Retina (tissue), 1 donor: Measurements from ENCODE around the gene RBBP8NL.

Source experiments
- DNase-seq: peaks from one replicate; pipeline ENCODE4 v3.0.0-alpha.2; 2016

The RBBP8NL gene

GRCh38 chr20:62419759-62420158 is 7.6 kb downstream of the RBBP8NL start:
- no peak for DNase-seq

DNA sequence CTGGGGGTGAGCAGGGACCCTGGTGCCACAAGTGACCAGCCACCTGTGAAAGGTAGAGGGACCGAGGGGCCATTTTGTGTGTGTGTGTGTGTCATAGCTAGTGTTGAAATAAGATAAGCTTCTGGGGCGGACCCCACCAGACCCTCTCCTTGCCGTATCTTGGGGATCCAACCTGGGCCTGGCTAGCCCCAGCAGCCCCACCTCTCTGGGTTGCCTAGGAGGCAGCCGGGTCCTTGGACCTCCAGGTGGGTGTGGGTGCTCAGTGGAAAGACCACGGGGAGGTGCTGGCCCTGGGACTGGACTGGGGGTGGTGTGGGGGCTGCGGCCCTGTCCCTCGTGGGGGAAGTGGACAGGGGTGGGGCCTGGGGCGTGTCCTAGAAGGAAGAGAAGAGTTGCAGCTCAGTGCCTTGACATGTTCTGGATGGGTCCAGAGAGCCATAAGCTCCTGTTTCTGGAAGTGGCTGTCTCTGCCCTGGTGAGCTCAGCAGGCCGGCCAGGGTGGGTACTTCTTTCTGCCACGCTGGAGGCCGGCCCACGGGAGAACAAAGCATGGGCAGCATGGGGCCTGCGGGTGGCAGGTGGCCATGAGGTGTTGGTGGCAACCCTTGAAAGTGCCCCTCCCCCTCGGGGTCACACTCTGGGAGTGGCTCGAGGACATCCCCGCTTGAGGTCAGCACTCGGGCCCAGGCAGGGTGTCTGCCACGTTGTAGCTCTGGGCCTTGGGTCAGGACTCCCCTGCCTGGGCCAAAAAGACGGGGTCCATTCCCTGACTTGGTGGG is 8.4 kb downstream of the RBBP8NL start:
- no peak for DNase-seq

DNA sequence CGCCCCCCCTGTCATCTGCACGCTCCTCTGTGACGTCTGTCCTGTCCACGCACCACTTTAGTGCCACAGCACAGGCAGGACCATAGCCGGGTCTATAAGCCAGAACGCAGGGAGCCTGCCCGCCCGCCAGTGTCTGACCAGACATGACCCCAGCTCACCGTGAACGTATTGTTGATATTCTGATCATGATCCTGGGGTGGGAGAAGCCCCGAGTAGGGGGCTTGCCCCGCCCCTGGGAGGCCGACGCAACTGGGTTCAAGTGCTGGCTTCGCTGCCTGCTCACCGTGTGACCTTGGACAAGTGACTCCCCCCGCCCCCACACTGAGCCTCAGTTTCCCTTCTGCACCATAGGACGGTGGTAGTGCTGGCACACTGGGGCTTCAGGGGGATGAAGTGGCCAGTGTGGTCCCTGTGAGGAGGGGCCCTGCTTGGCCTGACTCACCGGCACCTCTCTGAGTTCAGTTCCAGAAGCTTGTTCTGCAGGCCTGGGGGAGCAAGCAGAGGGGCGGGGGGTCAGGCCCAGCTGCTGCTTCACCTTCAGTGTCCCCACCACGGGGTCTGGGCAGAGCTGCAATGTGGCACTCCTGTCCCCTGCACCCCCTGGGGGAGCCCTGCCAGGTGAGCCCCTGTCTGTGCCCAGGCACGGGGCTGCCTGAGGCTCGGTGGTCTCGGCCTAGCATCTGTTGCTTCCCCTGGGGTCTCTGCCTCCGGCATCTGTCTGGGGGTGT is 9.2 kb downstream of the RBBP8NL start:
- no peak for DNase-seq

GRCh38 chr20:62416651-62417637 is 10.4 kb downstream of the RBBP8NL start:
- DNase-seq, result no peak

GRCh38 chr20:62415354-62416111 is 11.8 kb downstream of the RBBP8NL start:
- DNase-seq, result no peak

DNA sequence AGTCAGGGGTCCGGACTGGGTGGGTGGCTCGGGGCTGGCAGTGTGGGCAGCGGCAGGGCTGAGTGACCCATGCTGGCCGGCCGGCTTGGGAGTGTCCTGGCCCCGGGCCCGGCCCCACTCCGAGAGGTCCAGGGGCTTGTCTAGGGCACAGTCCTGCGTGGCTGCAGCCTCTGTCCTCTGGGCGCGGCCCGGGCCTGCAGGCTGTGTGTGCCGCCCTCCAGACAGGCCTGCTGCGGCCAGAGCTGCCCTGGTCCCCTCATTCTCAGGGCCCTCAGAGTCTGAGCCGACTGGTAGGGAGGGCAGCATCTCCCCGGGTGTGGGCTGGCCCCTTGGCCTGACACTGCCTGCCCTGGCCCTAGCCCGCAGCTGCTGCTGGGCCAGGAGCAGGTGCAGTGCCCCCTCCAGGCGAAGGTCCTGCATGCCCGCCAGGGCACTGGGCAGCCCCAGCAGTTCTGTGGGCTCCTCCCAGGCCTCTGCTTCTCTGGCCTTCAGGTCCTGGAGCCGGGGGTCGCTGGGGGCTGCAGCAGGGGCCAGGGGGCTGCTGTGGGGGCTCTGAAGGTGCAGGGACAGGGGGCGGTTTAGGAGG is 13.3 kb downstream of the RBBP8NL start:
- no peak for DNase-seq

GRCh38 chr20:62413025-62413570 is 14.2 kb downstream of the RBBP8NL start:
- DNase-seq, result no peak

- DNase-seq, result no peak
These were observed 14.9 kb downstream of the RBBP8NL start for GRCh38 chr20:62412194-62413024.

DNA sequence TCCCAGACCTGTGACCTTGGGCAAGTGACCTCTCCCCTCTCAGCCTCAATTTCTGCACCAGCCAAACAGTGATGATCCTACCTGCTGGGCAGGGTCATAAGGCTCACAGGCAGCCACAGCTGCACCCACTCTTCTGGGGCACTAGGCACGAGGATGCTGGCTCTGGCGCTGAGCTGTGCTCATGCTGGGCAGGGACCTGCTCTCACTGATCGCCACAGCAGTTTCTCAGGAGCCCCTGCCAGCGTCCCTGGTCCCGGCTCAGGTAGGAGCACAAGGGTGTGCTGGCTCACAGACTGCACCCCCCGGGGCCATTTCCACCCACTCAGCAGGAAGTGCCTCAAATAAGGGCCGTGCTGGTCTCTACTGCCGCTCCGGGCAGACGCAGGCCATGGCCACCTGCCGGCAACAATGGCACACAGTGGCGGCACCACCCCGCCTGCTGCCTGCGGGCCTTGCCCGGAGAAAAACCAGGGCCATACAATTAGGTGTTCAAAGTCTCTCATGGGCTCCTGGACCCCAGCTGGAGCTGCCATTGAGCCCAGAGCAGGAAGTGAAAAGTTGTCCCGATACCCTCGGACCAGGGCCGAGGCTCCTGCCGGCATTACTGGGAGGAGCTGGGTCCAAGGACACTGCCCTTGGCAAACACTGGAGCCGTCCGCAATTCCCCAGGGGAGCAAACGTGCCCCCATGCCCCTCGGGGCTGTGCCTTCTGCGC is 15.7 kb downstream of the RBBP8NL start:
- no peak for DNase-seq

- no peak for DNase-seq
These were observed 16.4 kb downstream of the RBBP8NL start for GRCh38 chr20:62410746-62411478.

GRCh38 chr20:62409931-62410745 is 17.2 kb downstream of the RBBP8NL start:
- DNase-seq, result peak; percentile 85

GRCh38 chr20:62409086-62409853 is 18.1 kb downstream of the RBBP8NL start:
- DNase-seq, result no peak

DNA sequence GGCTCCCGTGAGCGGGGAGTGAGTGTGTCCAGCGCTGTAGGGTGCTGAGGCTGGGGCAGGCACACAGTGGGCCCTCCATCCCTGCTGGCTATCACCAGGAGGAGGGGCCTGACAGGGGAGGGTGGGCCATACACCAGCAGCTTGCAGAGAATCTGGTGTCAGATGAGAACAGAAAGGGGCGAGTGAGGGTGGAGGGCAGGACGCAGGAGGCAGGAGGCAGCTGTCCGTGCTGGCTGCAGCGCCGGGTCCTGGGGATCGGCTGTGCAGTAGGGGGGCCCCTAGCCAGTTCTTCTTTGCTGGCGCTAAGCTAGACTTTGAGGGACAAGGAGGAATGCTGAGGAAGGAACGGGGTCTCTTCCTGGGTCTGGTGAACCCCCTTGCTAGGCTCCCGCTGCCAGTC is 18.7 kb downstream of the RBBP8NL start:
- no peak for DNase-seq

DNA sequence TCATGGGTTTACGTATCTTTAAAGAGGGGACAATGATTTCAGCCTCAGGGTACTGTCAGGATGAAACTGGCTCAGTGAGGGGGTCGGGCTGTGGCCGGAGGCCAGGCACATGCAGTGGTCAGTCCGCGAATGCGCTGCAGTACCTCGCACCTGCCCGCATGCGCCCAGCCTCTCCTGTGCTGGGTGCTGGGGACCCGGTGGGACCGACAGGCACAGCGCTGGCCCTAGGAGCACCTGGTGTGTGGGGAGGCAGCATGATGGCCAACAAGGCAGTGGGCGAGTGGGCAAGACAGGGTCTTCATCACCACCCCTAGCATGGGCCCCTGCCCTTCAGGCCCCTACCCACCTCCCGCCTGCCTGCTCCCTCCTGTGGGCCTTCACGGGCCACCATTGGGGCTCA is 19.3 kb downstream of the RBBP8NL start:
- no peak for DNase-seq

- DNase-seq, result peak; percentile 91
These were observed 19.9 kb downstream of the RBBP8NL start, which contains the start of gene CABLES2 for GRCh38 chr20:62407221-62407992. CABLES2 (minus strand) TSS chr20:62407285; CDS start chr20:62407276, 9 bp downstream.

DNA sequence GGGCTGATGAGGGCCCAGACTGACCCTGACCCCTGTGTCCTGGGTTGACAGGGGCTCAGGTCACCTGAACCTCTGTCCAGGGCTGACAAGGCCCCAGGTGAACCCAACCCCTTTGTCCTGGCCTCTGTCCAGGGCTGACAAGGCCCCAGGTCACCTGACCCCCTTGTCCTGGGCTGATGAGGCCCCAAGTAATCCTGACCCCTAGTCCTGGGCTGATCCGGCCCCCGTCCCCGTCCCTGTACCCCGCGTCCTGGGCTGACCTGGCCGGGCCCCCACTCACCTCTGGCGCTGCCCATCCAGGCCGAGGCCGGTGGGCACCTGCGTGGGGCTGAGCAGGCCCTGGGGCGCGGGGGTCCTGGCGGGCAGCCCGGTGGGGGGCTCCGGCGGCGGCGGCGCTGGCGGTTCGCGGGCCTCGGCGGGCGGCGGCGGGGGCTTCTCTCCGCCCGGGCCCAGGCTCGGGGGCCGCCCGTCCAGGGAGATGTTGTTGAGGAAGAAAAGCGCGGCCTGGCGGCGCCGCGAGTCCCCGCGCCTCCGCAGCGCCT is 20.6 kb downstream of the RBBP8NL start:
- no peak for DNase-seq
